ENCODE measurements around the gene FAM53B.

The FAM53B gene

GRCh38 chr10:124605856-124606812, 138.0 kb downstream of the FAM53B start:
- no peak for DNase-seq

- DNase-seq: no peak
Measured at GRCh38 chr10:124605481-124605855, 138.7 kb downstream of the FAM53B start.

GRCh38 chr10:124605001-124605370, 139.2 kb downstream of the FAM53B start:
- no peak for DNase-seq

GRCh38 chr10:124604214-124605000, 139.8 kb downstream of the FAM53B start:
- no peak for DNase-seq

GRCh38 chr10:124603376-124604213, 140.6 kb downstream of the FAM53B start:
- no peak for DNase-seq

- no peak for DNase-seq
Measured at GRCh38 chr10:124602646-124603365, 141.4 kb downstream of the FAM53B start.

- no peak for DNase-seq
Measured at GRCh38 chr10:124602121-124602561, 142.0 kb downstream of the FAM53B start.

- DNase-seq: no peak
Measured at GRCh38 chr10:124601431-124602120, 142.6 kb downstream of the FAM53B start.

GRCh38 chr10:124601016-124601415, 143.2 kb downstream of the FAM53B start:
- DNase-seq: no peak

GRCh38 chr10:124600051-124600880, 143.9 kb downstream of the FAM53B start:
- no peak for DNase-seq

GRCh38 chr10:124599588-124600050, 144.6 kb downstream of the FAM53B start:
- DNase-seq: no peak

GRCh38 chr10:124598773-124599587, 145.2 kb downstream of the FAM53B start:
- DNase-seq: no peak

GRCh38 chr10:124598196-124598595, 146.0 kb downstream of the FAM53B start:
- no peak for DNase-seq

- DNase-seq: no peak
Measured at GRCh38 chr10:124597846-124598165, 146.4 kb downstream of the FAM53B start.

GRCh38 chr10:124596962-124597845, 147.0 kb downstream of the FAM53B start:
- no peak for DNase-seq

GRCh38 chr10:124596116-124596785, 147.9 kb downstream of the FAM53B start:
- DNase-seq: no peak

GRCh38 chr10:124595143-124595883, 148.9 kb downstream of the FAM53B start:
- DNase-seq: no peak
